GM04503 (cell line): ENCODE measurements around the gene LRRC14B.

ENCODE experiments used
- DNase-seq: peaks from one replicate; pipeline ENCODE4 v3.0.0-alpha.2; 2012; ENCODE audit warnings: low read depth

LRRC14B gene

GRCh38 chr5:191036-191948 lies at the start of gene LRRC14B:
Gene LRRC14B, plus strand, starts transcription at chr5:191495. Its CDS starts 44 bp downstream, at chr5:191539.
- no peak for DNase-seq

- no peak for DNase-seq
Measured at GRCh38 chr5:141761-142160, 49.5 kb upstream of the LRRC14B start.

GRCh38 chr5:142246-142810 lies 49.0 kb upstream of the LRRC14B start:
- no peak for DNase-seq

- DNase-seq: no peak
Measured at GRCh38 chr5:143041-143440, 48.3 kb upstream of the LRRC14B start.

- no peak for DNase-seq
Measured at GRCh38 chr5:144941-145340, 46.4 kb upstream of the LRRC14B start.

GRCh38 chr5:145585-146323 lies 45.5 kb upstream of the LRRC14B start:
- DNase-seq: no peak

GRCh38 chr5:147751-148150 lies 43.5 kb upstream of the LRRC14B start:
- DNase-seq: no peak

- no peak for DNase-seq
Measured at GRCh38 chr5:149745-150485, 41.4 kb upstream of the LRRC14B start.

- no peak for DNase-seq
Measured at GRCh38 chr5:150746-151145, 40.5 kb upstream of the LRRC14B start.

GRCh38 chr5:152077-152476 lies 39.2 kb upstream of the LRRC14B start:
- DNase-seq: no peak

- no peak for DNase-seq
Measured at GRCh38 chr5:153256-153655, 38.0 kb upstream of the LRRC14B start.

- DNase-seq: no peak
Measured at GRCh38 chr5:154236-154635, 37.1 kb upstream of the LRRC14B start.

GRCh38 chr5:154826-155225 lies 36.5 kb upstream of the LRRC14B start:
- DNase-seq: no peak

GRCh38 chr5:155651-156410 lies 35.5 kb upstream of the LRRC14B start:
- DNase-seq: no peak

GRCh38 chr5:156411-157072 lies 34.8 kb upstream of the LRRC14B start:
- DNase-seq: no peak

- DNase-seq: no peak
Measured at GRCh38 chr5:157126-157715, 34.1 kb upstream of the LRRC14B start.

- no peak for DNase-seq
Measured at GRCh38 chr5:157801-158200, 33.5 kb upstream of the LRRC14B start.

GRCh38 chr5:158807-159447 lies 32.4 kb upstream of the LRRC14B start:
- DNase-seq: no peak

- no peak for DNase-seq
Measured at GRCh38 chr5:159448-160172, 31.7 kb upstream of the LRRC14B start.
